ENCODE results near the gene GATA5.
"Not testable (repeated sequence)": the region's sequence is repeated elsewhere in the genome, so short reads cannot be mapped to it uniquely, and the experiment has no call there.

Gene GATA5

GRCh38 chr20:62428396-62429295 lies 47.1 kb downstream of the GATA5 start:
- DNase-seq: no peak

GRCh38 chr20:62428002-62428372 lies 47.8 kb downstream of the GATA5 start:
- no peak for DNase-seq

DNA sequence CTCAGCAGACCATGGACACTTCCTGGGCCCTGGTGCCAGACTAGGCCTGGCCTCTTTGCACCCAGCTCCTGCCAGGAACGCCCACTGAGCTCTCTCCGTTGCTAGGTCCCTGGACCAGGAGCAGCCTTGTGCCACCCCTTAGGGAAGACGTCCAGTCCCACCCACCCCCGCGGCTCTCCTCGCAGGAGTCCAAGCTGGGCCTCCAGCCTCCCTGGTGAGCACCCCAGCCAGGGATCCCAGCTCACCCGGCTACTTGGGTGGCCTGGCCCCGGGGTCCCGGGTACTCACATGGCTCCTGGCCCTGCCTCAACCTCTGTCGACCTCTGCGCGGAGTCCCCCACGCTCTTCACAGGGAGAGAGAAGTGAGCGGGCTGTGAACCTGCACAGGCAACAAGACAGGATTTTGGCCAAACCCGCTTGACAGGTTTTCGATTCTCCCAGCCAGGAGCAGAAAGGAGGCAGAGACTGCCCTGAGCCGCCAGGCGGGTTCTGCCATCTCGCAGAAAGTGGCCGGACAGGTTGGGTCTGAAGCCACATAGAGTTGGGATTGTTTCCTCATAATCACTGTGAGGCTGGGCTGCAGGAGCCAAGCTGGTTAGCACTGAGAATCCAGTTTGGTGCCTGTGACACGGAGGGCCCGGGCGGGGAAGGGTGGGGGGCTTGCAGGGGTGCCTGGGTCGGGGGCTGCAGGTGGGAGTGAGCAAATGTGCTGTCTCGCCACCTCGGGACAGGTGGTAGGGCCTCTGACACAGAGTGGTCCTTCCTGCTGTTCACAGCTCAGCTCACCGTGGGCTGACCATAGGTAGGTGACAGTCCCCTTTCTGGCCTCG lies 48.4 kb downstream of the GATA5 start, which contains the start of gene RBBP8NL:
Gene RBBP8NL (minus strand): TSS at position 368 of the 830 bp plus-strand sequence. CDS start 7,892 bp downstream, outside the sequence.
- no peak for DNase-seq

DNA sequence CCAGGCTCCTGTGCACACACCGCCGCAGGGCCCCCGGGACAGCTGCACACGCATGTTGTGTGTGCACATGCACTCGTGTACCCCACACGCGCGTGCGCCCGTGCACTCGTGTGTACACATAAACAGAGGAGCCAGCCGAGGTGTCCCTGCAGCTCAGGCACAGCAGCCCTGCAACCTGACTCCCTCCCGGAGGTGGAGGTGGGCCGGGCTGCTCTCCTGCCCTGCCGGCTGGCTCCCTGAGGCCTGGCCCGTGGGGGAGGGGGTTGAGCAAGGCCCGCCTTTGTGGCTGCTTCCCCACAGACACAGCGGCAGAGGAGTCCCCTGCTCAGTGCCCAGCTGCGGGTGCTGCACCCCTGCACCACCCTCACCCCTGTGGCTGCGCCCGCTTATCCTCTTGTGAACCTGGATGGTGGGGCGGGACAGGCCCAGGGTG lies 49.1 kb downstream of the GATA5 start:
- no peak for DNase-seq

DNA sequence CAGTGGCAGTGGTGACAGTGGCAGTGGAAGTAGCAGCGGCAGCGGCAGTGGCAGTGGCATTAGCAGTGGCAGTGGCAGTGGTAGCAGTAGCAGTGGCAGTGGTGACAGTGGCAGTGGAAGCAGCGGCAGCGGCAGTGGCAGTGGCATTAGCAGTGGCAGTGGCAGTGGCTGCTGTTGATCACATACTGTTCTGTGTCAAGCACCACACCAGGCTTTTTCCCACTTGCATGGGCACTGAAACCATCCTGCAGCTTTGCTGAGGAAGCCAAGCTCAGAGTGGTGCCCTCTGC lies 49.8 kb downstream of the GATA5 start:
- not testable (repeated sequence) for DNase-seq

DNA sequence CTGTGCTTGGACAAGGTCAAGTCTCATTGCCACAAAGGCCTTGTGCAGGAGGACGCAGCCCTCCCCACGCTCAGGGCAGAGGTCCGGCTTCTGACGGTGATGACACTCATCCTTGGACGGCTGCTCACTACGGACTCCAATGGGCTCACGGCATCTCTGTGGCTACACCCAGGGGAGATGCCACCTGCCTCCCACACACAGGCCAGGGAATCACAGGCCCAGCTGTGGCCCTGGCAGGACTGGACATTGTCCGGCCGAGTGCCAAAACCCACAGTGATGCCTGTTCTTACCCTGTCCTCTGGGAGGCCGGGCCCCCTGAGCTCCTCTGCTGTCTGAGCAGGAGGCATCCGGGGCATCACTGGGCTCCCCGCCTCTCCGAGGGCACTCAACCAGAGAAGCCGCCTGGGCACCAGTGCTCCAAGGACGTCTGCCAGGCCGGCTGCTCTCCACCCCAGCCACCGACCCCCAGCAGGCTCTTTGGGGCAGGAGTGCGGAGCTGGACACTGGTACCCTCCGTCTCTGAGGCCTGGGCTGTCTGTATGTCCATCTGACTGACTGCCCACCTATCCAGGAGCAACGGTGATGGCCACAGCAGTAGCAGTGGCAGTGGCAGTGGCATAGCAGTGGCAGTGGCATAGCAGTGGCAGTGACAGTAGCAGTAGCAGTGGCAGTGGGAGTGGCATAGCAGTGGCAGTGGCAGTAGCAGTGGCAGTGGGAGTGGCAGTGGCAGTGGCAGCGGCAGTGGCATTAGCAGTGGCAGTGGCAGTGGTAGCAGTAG lies 50.3 kb downstream of the GATA5 start:
- no peak for DNase-seq

- DNase-seq: no peak
Measured at GRCh38 chr20:62424249-62425107, 51.3 kb downstream of the GATA5 start.

GRCh38 chr20:62423326-62423706 lies 52.5 kb downstream of the GATA5 start:
- no peak for DNase-seq

- DNase-seq: no peak
Measured at GRCh38 chr20:62422636-62423325, 53.0 kb downstream of the GATA5 start.

DNA sequence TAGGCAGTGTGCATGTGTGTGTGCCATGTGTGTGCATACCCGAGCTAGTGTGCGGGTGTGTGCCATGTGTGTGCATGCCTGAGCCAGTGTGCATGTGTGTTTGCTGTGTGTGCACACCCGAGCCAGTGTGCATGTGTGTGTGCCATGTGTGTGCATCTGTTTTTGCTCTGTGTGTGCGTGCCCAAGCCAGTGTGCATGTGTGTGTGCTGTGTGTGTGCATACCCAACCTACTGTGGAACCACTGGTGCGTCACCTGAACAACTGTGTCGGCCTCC lies 54.1 kb downstream of the GATA5 start:
- DNase-seq: no peak

DNA sequence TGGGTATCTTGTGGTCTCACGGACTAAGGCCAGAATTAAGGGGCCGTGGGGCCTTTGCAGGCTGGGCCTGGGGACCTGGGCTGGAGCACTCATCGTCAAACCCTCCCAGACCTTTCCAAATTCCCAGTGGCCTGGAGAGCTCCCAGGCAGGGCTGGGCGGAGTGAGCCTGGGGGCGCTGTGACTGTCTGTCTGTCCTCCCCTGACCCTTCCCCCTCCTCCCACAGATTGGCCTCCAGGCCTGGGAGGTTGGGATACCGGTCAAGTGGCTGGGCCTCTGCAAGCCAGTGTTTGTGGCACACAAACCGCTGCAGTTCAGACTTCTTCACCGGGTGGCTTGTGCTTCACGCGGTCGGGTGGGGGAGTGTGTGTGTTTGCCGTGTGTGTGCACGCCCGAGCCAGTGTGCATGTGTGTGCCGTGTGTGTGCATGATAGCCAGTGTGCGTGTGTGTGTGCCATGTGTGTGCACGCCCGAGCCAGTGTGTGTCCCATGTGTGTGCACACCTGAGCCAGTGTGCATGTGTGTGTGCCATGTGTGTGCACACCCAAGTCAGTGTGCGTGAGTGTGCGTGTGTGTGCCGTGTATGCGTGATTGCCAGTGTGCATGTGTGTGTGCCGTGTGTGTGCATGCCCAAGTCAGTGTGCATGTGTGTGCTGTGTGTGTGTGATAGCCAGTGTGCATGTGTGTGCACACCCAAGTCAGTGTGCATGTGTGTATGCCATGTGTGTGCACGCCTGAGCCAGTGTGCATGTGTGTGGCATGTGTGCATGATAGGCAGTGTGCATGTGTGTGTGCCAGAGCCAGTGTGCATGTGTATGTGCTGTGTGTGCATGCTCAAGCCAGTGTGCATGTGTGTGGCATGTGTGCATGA lies 54.7 kb downstream of the GATA5 start:
- DNase-seq: no peak

GRCh38 chr20:62419759-62420158 lies 56.0 kb downstream of the GATA5 start:
- no peak for DNase-seq

GRCh38 chr20:62418709-62419487 lies 56.9 kb downstream of the GATA5 start:
- no peak for DNase-seq

DNA sequence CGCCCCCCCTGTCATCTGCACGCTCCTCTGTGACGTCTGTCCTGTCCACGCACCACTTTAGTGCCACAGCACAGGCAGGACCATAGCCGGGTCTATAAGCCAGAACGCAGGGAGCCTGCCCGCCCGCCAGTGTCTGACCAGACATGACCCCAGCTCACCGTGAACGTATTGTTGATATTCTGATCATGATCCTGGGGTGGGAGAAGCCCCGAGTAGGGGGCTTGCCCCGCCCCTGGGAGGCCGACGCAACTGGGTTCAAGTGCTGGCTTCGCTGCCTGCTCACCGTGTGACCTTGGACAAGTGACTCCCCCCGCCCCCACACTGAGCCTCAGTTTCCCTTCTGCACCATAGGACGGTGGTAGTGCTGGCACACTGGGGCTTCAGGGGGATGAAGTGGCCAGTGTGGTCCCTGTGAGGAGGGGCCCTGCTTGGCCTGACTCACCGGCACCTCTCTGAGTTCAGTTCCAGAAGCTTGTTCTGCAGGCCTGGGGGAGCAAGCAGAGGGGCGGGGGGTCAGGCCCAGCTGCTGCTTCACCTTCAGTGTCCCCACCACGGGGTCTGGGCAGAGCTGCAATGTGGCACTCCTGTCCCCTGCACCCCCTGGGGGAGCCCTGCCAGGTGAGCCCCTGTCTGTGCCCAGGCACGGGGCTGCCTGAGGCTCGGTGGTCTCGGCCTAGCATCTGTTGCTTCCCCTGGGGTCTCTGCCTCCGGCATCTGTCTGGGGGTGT lies 57.6 kb downstream of the GATA5 start:
- no peak for DNase-seq

- no peak for DNase-seq
Measured at GRCh38 chr20:62416651-62417637, 58.9 kb downstream of the GATA5 start.

GRCh38 chr20:62415354-62416111 lies 60.3 kb downstream of the GATA5 start:
- no peak for DNase-seq

GRCh38 chr20:62413896-62414481 lies 61.8 kb downstream of the GATA5 start:
- no peak for DNase-seq
